COR-L47 (cell line): ENCODE data around the gene CTDSP1.
A peak's percentile ranks its signal among the peaks of the same experiment; 100 is the strongest.

Source experiments
- DNase-seq: peaks from one replicate; lab custom pipeline; 2025; lab: John Stamatoyannopoulos, UW

CTDSP1 gene

GRCh38 chr2:218383892-218384519 lies 15.7 kb upstream of the CTDSP1 start:
- DNase-seq = no peak

- DNase-seq = no peak
Observed at GRCh38 chr2:218384975-218385374, 14.7 kb upstream of the CTDSP1 start.

GRCh38 chr2:218386505-218387368 lies 12.9 kb upstream of the CTDSP1 start:
- DNase-seq = no peak

- peak; percentile 48 for DNase-seq
Observed at GRCh38 chr2:218387369-218388194, 12.1 kb upstream of the CTDSP1 start.

- no peak for DNase-seq
Observed at GRCh38 chr2:218389333-218390150, 10.1 kb upstream of the CTDSP1 start.

GRCh38 chr2:218391202-218391601 lies 8.5 kb upstream of the CTDSP1 start:
- DNase-seq = no peak

- no peak for DNase-seq
Observed at GRCh38 chr2:218392459-218392858, 7.2 kb upstream of the CTDSP1 start.

GRCh38 chr2:218392891-218393462 lies 6.7 kb upstream of the CTDSP1 start:
- no peak for DNase-seq

- DNase-seq = no peak
Observed at GRCh38 chr2:218393750-218394290, 5.8 kb upstream of the CTDSP1 start.

GRCh38 chr2:218394298-218395089 lies 5.2 kb upstream of the CTDSP1 start:
- no peak for DNase-seq

- no peak for DNase-seq
Observed at GRCh38 chr2:218395090-218395444, 4.6 kb upstream of the CTDSP1 start.

- DNase-seq = no peak
Observed at GRCh38 chr2:218395456-218395825, 4.2 kb upstream of the CTDSP1 start.

- DNase-seq = peak; percentile 93
Observed at GRCh38 chr2:218395826-218396687, 3.6 kb upstream of the CTDSP1 start.

- DNase-seq = peak; percentile 82
Observed at GRCh38 chr2:218396688-218397462, 2.8 kb upstream of the CTDSP1 start.

- no peak for DNase-seq
Observed at GRCh38 chr2:218397463-218397819, 2.2 kb upstream of the CTDSP1 start.

- peak; percentile 40 for DNase-seq
Observed at GRCh38 chr2:218397820-218398436, 1.7 kb upstream of the CTDSP1 start.

- no peak for DNase-seq
Observed at GRCh38 chr2:218398437-218399390, 954 bp upstream of the CTDSP1 start.
